GM23338 (cell line): Measurements from ENCODE around the gene TRAPPC14.

ENCODE experiments used
- CTCF ChIP-seq, 2 experiments: fragments of 200-600 bp in 1 of 2; sonication (generic) in 1 of 2; conservative IDR thresholded peaks; 2 replicates each; pipeline versions ENCODE4 v1.5.1 to v1.6.1; 2016 to 2017; ENCODE audit warnings: antibody characterized with exemption in 2 of 2, low read depth in 2 of 2, mild to moderate bottlenecking in 2 of 2, moderate library complexity in 1 of 2
- EZH2 ChIP-seq: fragments of 200-600 bp; sonication (generic); IDR thresholded peaks from one replicate; pipeline ENCODE4 v1.8.0; 2017; ENCODE audit warnings: antibody characterized with exemption, mild to moderate bottlenecking, low read depth; ENCODE audit not compliant: unreplicated experiment
- EZH2phosphoT487 ChIP-seq: fragments of 200-600 bp; sonication (generic); IDR thresholded peaks from one replicate; pipeline ENCODE4 v1.8.1; 2018; ENCODE audit warnings: antibody characterized with exemption; ENCODE audit not compliant: unreplicated experiment
- POLR2AphosphoS5 ChIP-seq: IDR thresholded peaks from 2 replicates; pipeline ENCODE4 v1.6.1; 2016; ENCODE audit warnings: antibody characterized with exemption, low read depth
- ZNF114 ChIP-seq: fragments of 250-450 bp; sonication (Bioruptor Pico); IDR thresholded peaks from 2 replicates; pipeline ENCODE4 v1.5.0; 2020; ENCODE audit warnings: mild to moderate bottlenecking, moderate library complexity

GRCh38 chr7:100198266-100198665, 39.7 kb upstream of the TRAPPC14 start:
- TF ChIP-seq CTCF (conservative IDR thresholded peaks at IDR 0.05; ENCODE audit: low read depth in 2 of 2) (no peak), EZH2 (no peak), EZH2phosphoT487 (no peak), POLR2AphosphoS5 (no peak), ZNF114 (CRISPR knock-in tag) (no peak)
